ENCODE results near the gene NFE2L2.

DNA sequence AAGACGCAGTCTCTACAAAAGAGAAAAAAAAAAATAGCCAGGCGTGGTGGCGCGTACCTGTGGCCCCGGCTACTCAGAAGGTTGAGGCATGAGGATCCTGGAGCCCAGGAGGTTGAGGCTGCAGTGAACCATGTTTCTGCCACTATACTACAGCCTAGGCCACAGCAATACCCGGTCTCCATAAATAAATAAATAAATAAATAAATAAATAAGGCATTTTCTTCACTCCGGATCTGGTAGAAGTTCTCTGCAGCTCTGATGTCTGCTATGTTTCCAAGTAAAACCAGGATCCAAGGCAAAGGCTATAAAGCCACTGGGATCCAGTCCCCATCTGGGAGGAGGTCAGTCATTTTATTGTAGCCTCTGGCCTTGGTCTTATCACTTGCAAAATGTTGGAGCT is 15.5 kb downstream of the NFE2L2 start:
- TF ChIP-seq CTCF (IDR thresholded peaks at IDR 0.05) (no peak), SP1 (CRISPR knock-in tag; conservative IDR thresholded peaks at IDR 0.05) (no peak), PRDM15 (CRISPR knock-in tag; IDR thresholded peaks at IDR 0.05) (no peak), ELF4 (CRISPR knock-in tag; IDR thresholded peaks at IDR 0.05; ENCODE audit: low read depth) (no peak), ZNF263 (CRISPR knock-in tag; IDR thresholded peaks at IDR 0.05; ENCODE audit: low read depth) (no peak), ZNF121 (CRISPR knock-in tag; IDR thresholded peaks at IDR 0.05) (no peak), ATF6 (CRISPR knock-in tag; IDR thresholded peaks at IDR 0.05) (no peak), OVOL2 (CRISPR knock-in tag; IDR thresholded peaks at IDR 0.05; ENCODE audit: borderline replicate concordance) (no peak), HMGA2 (CRISPR knock-in tag; IDR thresholded peaks at IDR 0.05) (no peak)
- TF ChIP-seq, protein P1, sequence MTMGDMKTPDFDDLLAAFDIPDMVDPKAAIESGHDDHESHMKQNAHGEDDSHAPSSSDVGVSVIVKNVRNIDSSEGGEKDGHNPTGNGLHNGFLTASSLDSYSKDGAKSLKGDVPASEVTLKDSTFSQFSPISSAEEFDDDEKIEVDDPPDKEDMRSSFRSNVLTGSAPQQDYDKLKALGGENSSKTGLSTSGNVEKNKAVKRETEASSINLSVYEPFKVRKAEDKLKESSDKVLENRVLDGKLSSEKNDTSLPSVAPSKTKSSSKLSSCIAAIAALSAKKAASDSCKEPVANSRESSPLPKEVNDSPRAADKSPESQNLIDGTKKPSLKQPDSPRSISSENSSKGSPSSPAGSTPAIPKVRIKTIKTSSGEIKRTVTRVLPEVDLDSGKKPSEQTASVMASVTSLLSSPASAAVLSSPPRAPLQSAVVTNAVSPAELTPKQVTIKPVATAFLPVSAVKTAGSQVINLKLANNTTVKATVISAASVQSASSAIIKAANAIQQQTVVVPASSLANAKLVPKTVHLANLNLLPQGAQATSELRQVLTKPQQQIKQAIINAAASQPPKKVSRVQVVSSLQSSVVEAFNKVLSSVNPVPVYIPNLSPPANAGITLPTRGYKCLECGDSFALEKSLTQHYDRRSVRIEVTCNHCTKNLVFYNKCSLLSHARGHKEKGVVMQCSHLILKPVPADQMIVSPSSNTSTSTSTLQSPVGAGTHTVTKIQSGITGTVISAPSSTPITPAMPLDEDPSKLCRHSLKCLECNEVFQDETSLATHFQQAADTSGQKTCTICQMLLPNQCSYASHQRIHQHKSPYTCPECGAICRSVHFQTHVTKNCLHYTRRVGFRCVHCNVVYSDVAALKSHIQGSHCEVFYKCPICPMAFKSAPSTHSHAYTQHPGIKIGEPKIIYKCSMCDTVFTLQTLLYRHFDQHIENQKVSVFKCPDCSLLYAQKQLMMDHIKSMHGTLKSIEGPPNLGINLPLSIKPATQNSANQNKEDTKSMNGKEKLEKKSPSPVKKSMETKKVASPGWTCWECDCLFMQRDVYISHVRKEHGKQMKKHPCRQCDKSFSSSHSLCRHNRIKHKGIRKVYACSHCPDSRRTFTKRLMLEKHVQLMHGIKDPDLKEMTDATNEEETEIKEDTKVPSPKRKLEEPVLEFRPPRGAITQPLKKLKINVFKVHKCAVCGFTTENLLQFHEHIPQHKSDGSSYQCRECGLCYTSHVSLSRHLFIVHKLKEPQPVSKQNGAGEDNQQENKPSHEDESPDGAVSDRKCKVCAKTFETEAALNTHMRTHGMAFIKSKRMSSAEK (CRISPR knock-in tag; IDR thresholded peaks at IDR 0.05; ENCODE audit: borderline replicate concordance) = no peak
